OCI-LY1 (cell line): ENCODE measurements around the gene SLAIN2.

Experiments used
- H2AFZ ChIP-seq: fragments of 200-600 bp; sonication (generic), shearing (Covaris generic); 2 replicates; pipeline ENCODE4 v1.6.0; 2014; ENCODE audit warnings: antibody characterized with exemption, mild to moderate bottlenecking, low read length
- H3F3A ChIP-seq: fragments of 200-600 bp; sonication (generic), shearing (Covaris generic); 2 replicates; pipeline ENCODE4 v1.6.0; 2014; ENCODE audit warnings: mild to moderate bottlenecking, antibody characterized with exemption, low read length, moderate library complexity; ENCODE audit not compliant: insufficient read depth
- H3K27ac ChIP-seq: fragments of 200-600 bp; sonication (generic); 2 replicates; pipeline ENCODE4 v1.5.1; 2014; ENCODE audit warnings: low read length, mixed run types, mild to moderate bottlenecking, low read depth; ENCODE audit not compliant: poor library complexity, severe bottlenecking
- H3K27me3 ChIP-seq: fragments of 200-600 bp; sonication (generic); 2 replicates; pipeline ENCODE4 v1.6.0; 2014; ENCODE audit warnings: antibody characterized with exemption, mild to moderate bottlenecking, low read length, moderate library complexity; ENCODE audit not compliant: insufficient read depth
- H3K36me3 ChIP-seq: fragments of 200-600 bp; sonication (generic); 2 replicates; pipeline ENCODE4 v1.6.1; 2014; ENCODE audit warnings: mild to moderate bottlenecking, antibody characterized with exemption, low read length, moderate library complexity, mixed read lengths; ENCODE audit not compliant: insufficient read depth
- H3K4me1 ChIP-seq: fragments of 200-600 bp; sonication (generic); 2 replicates; pipeline ENCODE4 v1.5.1; 2014; ENCODE audit warnings: mild to moderate bottlenecking, low read length, moderate library complexity; ENCODE audit not compliant: insufficient read depth, severe bottlenecking
- H3K4me2 ChIP-seq: fragments of 200-600 bp; sonication (generic), shearing (Covaris generic); 2 replicates; pipeline ENCODE4 v1.6.1; 2014; ENCODE audit warnings: low read length
- H3K4me3 ChIP-seq: fragments of 200-600 bp; sonication (generic); 2 replicates; pipeline ENCODE4 v1.5.1; 2014; ENCODE audit warnings: low read length, low read depth, mild to moderate bottlenecking, mixed read lengths; ENCODE audit not compliant: poor library complexity, severe bottlenecking
- H3K79me2 ChIP-seq: fragments of 200-600 bp; shearing (Covaris generic); 2 replicates; pipeline ENCODE4 v1.6.1; 2016; ENCODE audit warnings: mixed run types, low read length, mixed read lengths; ENCODE audit not compliant: insufficient read depth
- H3K9ac ChIP-seq: fragments of 200-600 bp; sonication (generic), shearing (Covaris generic); 2 replicates; pipeline ENCODE4 v1.6.1; 2014; ENCODE audit warnings: mild to moderate bottlenecking, low read length, mixed read lengths
- H3K9me2 ChIP-seq: fragments of 200-600 bp; sonication (generic), shearing (Covaris generic); 2 replicates; pipeline ENCODE4 v1.6.1; 2014; ENCODE audit warnings: low read depth, mild to moderate bottlenecking, low read length, mixed read lengths
- H3K9me3 ChIP-seq: fragments of 200-600 bp; shearing (Covaris generic); 2 replicates; pipeline ENCODE4 v1.6.1; 2014; ENCODE audit warnings: low read length, mixed read lengths
- H4K20me1 ChIP-seq: fragments of 200-600 bp; sonication (generic), shearing (Covaris generic); 2 replicates; pipeline ENCODE4 v1.6.0; 2016; ENCODE audit warnings: mild to moderate bottlenecking, low read length; ENCODE audit not compliant: insufficient read depth
- EZH2 ChIP-seq: fragments of 200-600 bp; sonication (generic), shearing (Covaris generic); IDR thresholded peaks from 2 replicates; pipeline ENCODE4 v1.8.0; 2017; ENCODE audit warnings: borderline replicate concordance, mixed run types, mild to moderate bottlenecking, antibody characterized with exemption, low read length, moderate library complexity, mixed read lengths
- TF ChIP-seq, protein P1 (sequence below): fragments of 200-600 bp; sonication (generic), shearing (Covaris generic); IDR thresholded peaks from 2 replicates; pipeline ENCODE4 v1.5.1; 2017; ENCODE audit warnings: mild to moderate bottlenecking, antibody characterized with exemption, low read length, moderate library complexity, mixed read lengths

Gene SLAIN2

GRCh38 chr4:48334900-48335384 lies 6.4 kb upstream of the SLAIN2 start:
- Histone ChIP-seq H3K9ac (no peak overlapping the region), H3K4me3 (no peak overlapping the region), H3K4me2 (no peak overlapping the region), H3K36me3 (no peaks in the 10 kb centered on the region), H2AFZ (no peak overlapping the region), H3K4me1 (no peaks in the 10 kb centered on the region), H4K20me1 (no peaks in the 10 kb centered on the region), H3K79me2 (no peaks in the 10 kb centered on the region), H3K27me3 (no peaks in the 10 kb centered on the region), H3F3A (no peaks in the 10 kb centered on the region), H3K27ac (no peak overlapping the region), H3K9me2 (no peaks in the 10 kb centered on the region), H3K9me3 (no peaks in the 10 kb centered on the region)
- TF ChIP-seq EZH2: no peak
- TF ChIP-seq, protein P1, sequence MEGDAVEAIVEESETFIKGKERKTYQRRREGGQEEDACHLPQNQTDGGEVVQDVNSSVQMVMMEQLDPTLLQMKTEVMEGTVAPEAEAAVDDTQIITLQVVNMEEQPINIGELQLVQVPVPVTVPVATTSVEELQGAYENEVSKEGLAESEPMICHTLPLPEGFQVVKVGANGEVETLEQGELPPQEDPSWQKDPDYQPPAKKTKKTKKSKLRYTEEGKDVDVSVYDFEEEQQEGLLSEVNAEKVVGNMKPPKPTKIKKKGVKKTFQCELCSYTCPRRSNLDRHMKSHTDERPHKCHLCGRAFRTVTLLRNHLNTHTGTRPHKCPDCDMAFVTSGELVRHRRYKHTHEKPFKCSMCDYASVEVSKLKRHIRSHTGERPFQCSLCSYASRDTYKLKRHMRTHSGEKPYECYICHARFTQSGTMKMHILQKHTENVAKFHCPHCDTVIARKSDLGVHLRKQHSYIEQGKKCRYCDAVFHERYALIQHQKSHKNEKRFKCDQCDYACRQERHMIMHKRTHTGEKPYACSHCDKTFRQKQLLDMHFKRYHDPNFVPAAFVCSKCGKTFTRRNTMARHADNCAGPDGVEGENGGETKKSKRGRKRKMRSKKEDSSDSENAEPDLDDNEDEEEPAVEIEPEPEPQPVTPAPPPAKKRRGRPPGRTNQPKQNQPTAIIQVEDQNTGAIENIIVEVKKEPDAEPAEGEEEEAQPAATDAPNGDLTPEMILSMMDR: no peak

DNA sequence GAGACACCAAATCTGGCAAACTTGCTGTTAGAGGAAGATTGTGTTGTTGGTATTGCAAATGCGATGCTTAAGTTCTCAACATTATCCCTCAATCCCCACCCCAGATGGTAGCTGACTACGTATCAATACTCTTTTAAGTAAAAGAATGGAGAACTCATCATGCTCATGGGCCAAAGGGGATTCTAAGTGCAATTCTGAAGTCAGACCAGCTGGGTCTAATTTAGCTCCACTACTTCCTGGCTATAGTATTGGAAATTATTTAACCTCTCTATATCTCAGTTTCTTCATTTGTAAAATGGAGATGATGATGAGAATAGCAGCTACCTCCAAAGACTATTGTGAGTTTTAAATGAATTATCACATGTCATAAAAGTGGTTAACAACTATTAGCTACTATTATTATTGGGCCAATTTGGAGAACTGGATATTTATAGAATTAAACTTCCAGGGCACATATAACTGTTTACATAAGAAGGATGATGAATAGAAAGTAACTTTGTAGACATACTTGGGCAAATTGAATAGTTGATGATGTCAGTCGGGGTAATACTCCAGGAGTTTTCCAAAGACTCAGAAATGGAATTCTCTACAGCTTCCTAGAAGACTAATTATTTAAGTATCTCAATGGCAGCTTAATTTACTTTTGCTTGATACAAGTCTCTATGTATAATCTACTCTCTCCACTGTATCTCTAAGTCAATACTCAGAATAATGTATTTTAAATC lies 5.0 kb upstream of the SLAIN2 start:
- no peak overlapping the region for H3K27ac ChIP-seq
- no peaks in the 10 kb centered on the region for H3K79me2 ChIP-seq
- H3K9me2 ChIP-seq: no peaks in the 10 kb centered on the region
- no peak overlapping the region for H3K4me3 ChIP-seq
- H3K9me3 ChIP-seq: no peaks in the 10 kb centered on the region
- no peak overlapping the region for H3K4me2 ChIP-seq
- H3K4me1 ChIP-seq: peaks cover 7% of the 10 kb centered on the region
- no peaks in the 10 kb centered on the region for H4K20me1 ChIP-seq
- H3K9ac ChIP-seq: no peak overlapping the region
- no peak overlapping the region for H2AFZ ChIP-seq
- TF ChIP-seq, protein P1: no peak
- H3K27me3 ChIP-seq: no peaks in the 10 kb centered on the region
- no peaks in the 10 kb centered on the region for H3K36me3 ChIP-seq
- no peaks in the 10 kb centered on the region for H3F3A ChIP-seq

DNA sequence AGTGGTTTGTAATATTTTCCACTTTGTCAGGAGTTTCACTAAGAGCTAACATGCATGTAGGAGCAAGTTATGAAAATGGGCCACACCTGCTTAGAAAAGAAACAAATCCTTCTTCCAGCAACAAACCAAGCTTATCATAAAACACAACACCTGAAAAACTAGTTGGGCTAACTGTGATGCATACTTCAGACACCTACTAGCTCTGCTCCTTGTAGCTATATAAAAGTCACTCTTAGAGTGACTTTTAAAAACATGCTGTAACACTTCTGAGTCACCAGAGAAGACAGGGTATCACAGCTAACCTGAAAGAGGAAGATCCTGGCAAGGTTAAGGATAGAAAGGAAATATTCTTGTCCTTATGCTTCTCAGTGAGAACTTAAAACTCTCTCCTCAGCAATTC lies 3.6 kb upstream of the SLAIN2 start:
- H2AFZ ChIP-seq: no peak overlapping the region

More for the DNA sequence above, 3.6 kb upstream of the SLAIN2 start:
- no peaks in the 10 kb centered on the region for H3K9me2 ChIP-seq
- H3K4me1 ChIP-seq: peaks cover 13% of the 10 kb centered on the region
- H3K27ac ChIP-seq: no peak overlapping the region
- no peaks in the 10 kb centered on the region for H4K20me1 ChIP-seq
- no peaks in the 10 kb centered on the region for H3K27me3 ChIP-seq
- H3K4me3 ChIP-seq: no peak overlapping the region
- no peaks in the 10 kb centered on the region for H3F3A ChIP-seq
- H3K4me2 ChIP-seq: no peak overlapping the region
- H3K36me3 ChIP-seq: no peaks in the 10 kb centered on the region
- no peak overlapping the region for H3K9ac ChIP-seq
- no peaks in the 10 kb centered on the region for H3K9me3 ChIP-seq
- TF ChIP-seq, protein P1: no peak
- no peak for TF ChIP-seq EZH2
- H3K79me2 ChIP-seq: peaks cover 6% of the 10 kb centered on the region
